Gastrocnemius medialis (tissue), 4 donors: Measurements from ENCODE around the gene FARP1. TPM values are rescaled to one million over a fixed set of nuclear protein-coding genes. Genes with fewer than 3 reads are reported as not detected.

ENCODE experiments used
- ATAC-seq, 2 donors: fragments of 150-250 bp; one replicate each; pipeline ENCODE4 v1.9.1; 2016
- DNase-seq, 2 donors: peaks; one replicate each; pipeline ENCODE4 v3.0.0-alpha.2; 2019
- H3K27ac ChIP-seq, 4 donors: fragments of 200-600 bp; sonication (generic); 1 replicate in 1 of 4; 2 replicates in 3 of 4; pipeline ENCODE4 v1.5.1; 2016 to 2018; ENCODE audit warnings: mild to moderate bottlenecking in 2 of 4, moderate library complexity in 1 of 4
- H3K27me3 ChIP-seq, 3 donors: fragments of 200-600 bp; sonication (generic) in 2 of 3; 1 replicate in 1 of 3; 2 replicates in 2 of 3; pipeline versions ENCODE4 v1.5.1 to v1.6.0; 2016 to 2019; ENCODE audit warnings: mild to moderate bottlenecking in 1 of 3, moderate library complexity in 1 of 3
- H3K36me3 ChIP-seq, 2 donors: fragments of 200-600 bp; sonication (generic) in 1 of 2; one replicate each; pipeline ENCODE4 v1.5.1; 2017 to 2018
- H3K4me1 ChIP-seq, 2 donors: fragments of 200-600 bp; sonication (generic) in 1 of 2; one replicate each; pipeline ENCODE4 v1.5.1; 2016 to 2017; ENCODE audit warnings: mild to moderate bottlenecking in 2 of 2
- H3K4me3 ChIP-seq, 4 donors: fragments of 200-600 bp; sonication (generic) in 3 of 4; 1 replicate in 1 of 4; 2 replicates in 3 of 4; pipeline ENCODE4 v1.5.1; 2016 to 2019; ENCODE audit warnings: mild to moderate bottlenecking in 2 of 4
- H3K9me3 ChIP-seq, 3 donors: fragments of 200-600 bp; sonication (generic) in 2 of 3; 1 replicate in 1 of 3; 2 replicates in 2 of 3; pipeline ENCODE4 v1.5.1; 2016 to 2019
- CTCF ChIP-seq, 5 experiments: fragments of 450-650 bp in 3 of 5; fragments of 200-600 bp in 2 of 5; sonication (generic) in 2 of 5; IDR thresholded peaks in 4 of 5; conservative IDR thresholded peaks in 1 of 5; 1 replicate in 4 of 5; 2 replicates in 1 of 5; pipeline ENCODE4 v1.5.1; 2016 to 2019; ENCODE audit warnings: antibody characterized with exemption in 5 of 5, mild to moderate bottlenecking in 3 of 5, moderate library complexity in 3 of 5
- POLR2A ChIP-seq, 2 donors: fragments of 450-650 bp; IDR thresholded peaks; one replicate each; pipeline ENCODE4 v1.6.1; 2017; ENCODE audit warnings: antibody characterized with exemption in 2 of 2, mild to moderate bottlenecking in 2 of 2, moderate library complexity in 2 of 2
- in situ Hi-C, 4 donors: fragments of 200-750 bp; cut with MboI; loops; one replicate each; pipeline versions ENCODE4 v1.15.0 to v1.8.0; 2017; ENCODE audit warnings: low sequenced_read_pairs in 4 of 4
- intact Hi-C: fragments of 100-400 bp; cut with DNase I; formaldehyde crosslinking; loops from one replicate; pipeline ENCODE4 v1.15.1; 2023; ENCODE audit warnings: low total_unique reads
- total RNA-seq, 4 donors: library from RNA; depleted of rRNA; stranded (reverse); fragments of >200 nt; gene quantifications; one replicate each; pipeline versions ENCODE4 v1.1.0 to v1.2.3, GENCODE V29; 2016

Gene FARP1
- total RNA-seq, 4 donors from 2014 or later, result 3.5 to 9.8 (median 4.9) TPM

- Histone ChIP-seq H3K4me1 (peaks cover 10 to 17% of the 10 kb centered on the region in 2 donors), H3K36me3 (peaks cover 0 to 6% of the 10 kb centered on the region in 2 donors), H3K27ac (peak overlapping the region in 3 of 4 donors; percentile 14 to 40 (median 17)), H3K4me3 (no peak overlapping the region), H3K9me3 (no peaks in the 10 kb centered on the region), H3K27me3 (no peaks in the 10 kb centered on the region)
- in situ Hi-C loops (loop anchor here (5.0 to 10.0 kb wide), 2 partner anchors 207 to 399 kb away; no protein-coding TSS in a partner anchor), intact Hi-C loops (loop anchor here (1.0 to 10.0 kb wide), 3 partner anchors 208 to 399 kb away; no protein-coding TSS in a partner anchor)
- DNase-seq, result peak; percentile 37 to 59
- TF ChIP-seq POLR2A (IDR thresholded peaks at IDR 0.05) (no peak), CTCF (IDR thresholded peaks at IDR 0.05 in 4 of 5, conservative IDR thresholded peaks at IDR 0.05 in 1 of 5) (peak; percentile 82 to 97 (median 96))
- ATAC-seq, result peak; percentile 53 to 65
Observed at GRCh38 chr13:98445340-98446233, 302.7 kb downstream of the FARP1 start.

DNA sequence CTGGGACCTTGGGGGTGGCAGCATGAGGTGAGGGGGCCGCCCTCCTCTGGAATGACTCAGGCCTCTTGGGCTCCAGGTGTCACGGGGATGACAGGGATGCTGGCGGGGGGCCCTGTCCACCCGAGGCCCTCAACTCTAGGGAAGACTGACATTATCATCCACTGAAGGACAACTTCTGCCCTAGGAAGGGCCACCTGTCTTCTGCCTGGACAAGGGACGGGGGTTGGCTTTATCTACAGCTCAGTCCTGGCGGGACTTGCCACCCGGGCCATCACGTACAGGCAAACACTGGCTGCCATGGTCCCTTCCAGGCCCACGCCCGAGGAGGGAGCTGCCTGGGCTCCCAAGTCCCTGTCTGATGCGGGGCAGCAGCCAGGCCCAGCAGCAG, 303.3 kb downstream of the FARP1 start:
- no peak for ATAC-seq
- peaks cover 0 to 6% of the 10 kb centered on the region in 2 donors for H3K36me3 ChIP-seq
- H3K9me3 ChIP-seq, result no peaks in the 10 kb centered on the region
- intact Hi-C loops (loop anchor here (10.0 kb wide), 1 partner anchor 399 kb away; no protein-coding TSS in a partner anchor), in situ Hi-C loops (loop anchor here (5.0 to 10.0 kb wide), 2 partner anchors 206 to 399 kb away; no protein-coding TSS in a partner anchor)
- DNase-seq, result no peak
- no peak overlapping the region for H3K4me3 ChIP-seq
- no peak for TF ChIP-seq CTCF (IDR thresholded peaks at IDR 0.05 in 4 of 5, conservative IDR thresholded peaks at IDR 0.05 in 1 of 5)
- TF ChIP-seq POLR2A (IDR thresholded peaks at IDR 0.05), result no peak
- H3K4me1 ChIP-seq, result peaks cover 10 to 21% of the 10 kb centered on the region in 2 donors
- no peaks in the 10 kb centered on the region for H3K27me3 ChIP-seq
- H3K27ac ChIP-seq, result peak overlapping the region in 2 of 4 donors; percentile 14 to 17

GRCh38 chr13:98447130-98447529, 304.2 kb downstream of the FARP1 start:
- TF ChIP-seq CTCF (IDR thresholded peaks at IDR 0.05 in 4 of 5, conservative IDR thresholded peaks at IDR 0.05 in 1 of 5) (no peak), POLR2A (IDR thresholded peaks at IDR 0.05) (no peak)
- intact Hi-C loops, result loop anchor here (10.0 kb wide), 1 partner anchor 398 kb away; no protein-coding TSS in a partner anchor
- in situ Hi-C loops, result loop anchor here (5.0 to 10.0 kb wide), 2 partner anchors 205 to 398 kb away; no protein-coding TSS in a partner anchor
- H3K27me3 ChIP-seq, result no peaks in the 10 kb centered on the region
- no peak overlapping the region for H3K27ac ChIP-seq
- H3K36me3 ChIP-seq, result peaks cover 0 to 11% of the 10 kb centered on the region in 2 donors
- no peak overlapping the region for H3K4me3 ChIP-seq
- no peaks in the 10 kb centered on the region for H3K9me3 ChIP-seq
- H3K4me1 ChIP-seq, result peaks cover 16 to 21% of the 10 kb centered on the region in 2 donors
- ATAC-seq (no peak), DNase-seq (no peak)

- Histone ChIP-seq H3K27ac (no peak overlapping the region), H3K4me1 (peaks cover 18 to 21% of the 10 kb centered on the region in 2 donors), H3K27me3 (no peaks in the 10 kb centered on the region), H3K9me3 (no peaks in the 10 kb centered on the region), H3K36me3 (peaks cover 0 to 13% of the 10 kb centered on the region in 2 donors), H3K4me3 (no peak overlapping the region)
- peak in 1 of 2 donors; percentile 44 for DNase-seq
- no peak for TF ChIP-seq POLR2A (IDR thresholded peaks at IDR 0.05)
- TF ChIP-seq CTCF (IDR thresholded peaks at IDR 0.05 in 4 of 5, conservative IDR thresholded peaks at IDR 0.05 in 1 of 5), result peak; percentile 23 to 59 (median 33)
- in situ Hi-C loops, result loop anchor here (5.0 to 10.0 kb wide), 2 partner anchors 204 to 397 kb away; no protein-coding TSS in a partner anchor
- peak in 1 of 2 donors; percentile 18 for ATAC-seq
- intact Hi-C loops, result loop anchor here (10.0 kb wide), 1 partner anchor 397 kb away; no protein-coding TSS in a partner anchor
Observed at GRCh38 chr13:98447881-98448641, 305.2 kb downstream of the FARP1 start.
